Lower leg skin (tissue), 4 donors: Measurements from ENCODE around the gene ZFP62. TPM values are rescaled to one million over a fixed set of nuclear protein-coding genes. Genes with fewer than 3 reads are reported as not detected.

Experiments used
- DNase-seq, 2 donors: peaks; one replicate each; pipeline ENCODE4 v3.0.0-alpha.2; 2019; ENCODE audit warnings: low spot score in 2 of 2
- H3K4me3 ChIP-seq: fragments of 200-600 bp; sonication (generic); 2 replicates; pipeline ENCODE4 v1.5.1; 2017; ENCODE audit warnings: mild to moderate bottlenecking, low read depth; ENCODE audit not compliant: poor library complexity, severe bottlenecking
- POLR2A ChIP-seq, 2 donors: fragments of 450-650 bp; IDR thresholded peaks; one replicate each; pipeline ENCODE4 v1.6.1; 2016 to 2017; ENCODE audit warnings: antibody characterized with exemption in 2 of 2, mild to moderate bottlenecking in 1 of 2, moderate library complexity in 1 of 2
- WGBS, 2 donors: methylation state at CpG; one replicate each; pipeline ENCODE4 v1.1.5; 2018; 5-methylcytosine and 5-hydroxymethylcytosine counted together
- intact Hi-C: fragments of 100-400 bp; cut with DNase I; formaldehyde crosslinking; loops from one replicate; pipeline ENCODE4 v1.15.0; 2023; ENCODE audit warnings: low total_unique reads
- total RNA-seq, 4 donors: library from RNA; depleted of rRNA; stranded (reverse); fragments of >200 nt; gene quantifications; one replicate each; pipeline ENCODE4 v1.1.0, GENCODE V29; 2016
- TF ChIP-seq, protein P1 (sequence below), 3 donors: fragments of 450-650 bp; IDR thresholded peaks; one replicate each; pipeline ENCODE4 v1.5.1; 2016; ENCODE audit warnings: antibody characterized with exemption in 3 of 3, mild to moderate bottlenecking in 3 of 3, moderate library complexity in 2 of 3

ZFP62 gene
- total RNA-seq, 4 donors from 2014 or later = 14.5 to 35.8 (median 31.1) TPM

DNA sequence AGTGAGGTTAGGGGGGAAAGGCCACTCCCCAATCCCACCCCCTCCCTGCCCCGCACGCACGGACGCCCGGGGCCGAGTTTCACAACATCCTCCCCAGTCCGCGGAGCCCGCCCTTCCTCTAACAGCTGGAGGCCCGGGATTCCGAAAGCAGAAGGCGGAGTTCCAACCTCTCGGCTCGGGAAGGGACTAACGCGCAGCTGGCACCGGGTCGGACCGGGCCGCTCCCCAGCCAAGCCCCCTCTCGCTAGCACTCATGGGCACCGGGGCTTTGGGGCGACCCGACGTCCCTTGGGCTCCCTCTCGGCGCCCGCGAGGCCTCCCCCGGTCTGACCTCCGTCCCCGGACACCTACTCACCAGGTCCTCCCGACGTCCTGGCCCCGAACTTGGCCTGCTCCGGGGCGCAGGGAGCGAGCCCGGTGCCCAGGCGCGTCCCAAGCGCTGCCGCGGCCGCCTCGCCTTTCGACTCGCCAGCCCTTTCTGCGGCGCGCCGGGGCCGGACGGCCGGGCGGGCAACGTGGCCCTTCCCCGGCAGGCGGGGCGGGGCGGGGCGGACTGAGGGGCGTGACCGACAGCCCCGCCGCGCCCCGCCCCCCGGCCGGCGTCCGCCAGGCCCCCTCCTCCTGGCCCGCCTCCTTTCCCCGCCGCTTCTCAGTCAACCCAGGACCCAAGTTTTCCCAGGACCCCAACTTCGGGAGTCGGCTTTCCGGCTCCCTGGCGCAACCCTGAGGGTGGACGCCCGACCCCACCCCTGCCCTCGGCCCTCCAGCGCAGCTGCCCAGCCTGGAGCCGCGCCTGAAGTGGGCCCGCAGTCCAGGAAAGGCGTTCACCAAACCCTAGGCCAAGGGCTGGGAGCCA, 58.5 kb downstream of the ZFP62 start, which contains the start of gene MGAT1:
Gene MGAT1, minus strand, starts transcription at position 482 of the 856 bp plus-strand sequence. CDS start 9,835 bp downstream, outside the sequence.
- intact Hi-C loops = no loop called here
- 0 to 1% methylated on average over 24 to 82 of the region's 87 CpGs for WGBS, 2 donors

DNA sequence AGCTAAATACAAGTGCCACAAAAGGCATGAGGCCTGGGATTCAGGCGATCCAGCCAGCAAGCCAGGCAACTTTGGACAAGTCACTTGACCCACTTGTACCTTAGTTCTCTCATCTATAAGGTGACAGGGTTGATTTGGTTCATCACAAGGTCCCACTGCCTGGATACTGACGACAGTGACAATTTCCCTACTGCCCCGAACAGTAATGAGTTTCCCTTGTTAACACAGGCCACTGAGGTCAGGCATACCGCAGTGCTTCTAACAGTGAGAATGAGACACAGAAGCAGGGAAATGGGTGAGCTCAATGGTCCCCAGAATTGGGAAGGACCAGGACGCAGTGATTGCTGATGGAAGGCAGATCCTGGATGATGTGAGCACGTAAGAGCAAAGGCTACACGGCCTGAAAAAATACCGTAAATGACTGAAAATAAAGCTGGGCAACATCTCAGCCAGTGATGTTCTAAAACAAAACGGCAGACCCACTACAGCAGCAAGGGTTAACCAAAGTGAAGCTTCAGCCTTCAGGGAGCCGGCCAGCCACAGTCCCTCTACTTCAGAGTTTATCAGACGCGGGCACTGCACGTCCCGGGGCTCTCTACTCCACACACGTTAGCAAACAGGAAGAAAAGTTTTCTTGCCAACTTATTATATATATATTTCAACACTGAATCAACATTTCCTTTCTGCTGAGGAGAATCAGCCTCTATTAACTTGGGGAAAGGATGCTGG, 59.3 kb downstream of the ZFP62 start:
- H3K4me3 ChIP-seq = peak overlapping the region; percentile 76
- TF ChIP-seq POLR2A (IDR thresholded peaks at IDR 0.05) = no peak
- TF ChIP-seq, protein P1, sequence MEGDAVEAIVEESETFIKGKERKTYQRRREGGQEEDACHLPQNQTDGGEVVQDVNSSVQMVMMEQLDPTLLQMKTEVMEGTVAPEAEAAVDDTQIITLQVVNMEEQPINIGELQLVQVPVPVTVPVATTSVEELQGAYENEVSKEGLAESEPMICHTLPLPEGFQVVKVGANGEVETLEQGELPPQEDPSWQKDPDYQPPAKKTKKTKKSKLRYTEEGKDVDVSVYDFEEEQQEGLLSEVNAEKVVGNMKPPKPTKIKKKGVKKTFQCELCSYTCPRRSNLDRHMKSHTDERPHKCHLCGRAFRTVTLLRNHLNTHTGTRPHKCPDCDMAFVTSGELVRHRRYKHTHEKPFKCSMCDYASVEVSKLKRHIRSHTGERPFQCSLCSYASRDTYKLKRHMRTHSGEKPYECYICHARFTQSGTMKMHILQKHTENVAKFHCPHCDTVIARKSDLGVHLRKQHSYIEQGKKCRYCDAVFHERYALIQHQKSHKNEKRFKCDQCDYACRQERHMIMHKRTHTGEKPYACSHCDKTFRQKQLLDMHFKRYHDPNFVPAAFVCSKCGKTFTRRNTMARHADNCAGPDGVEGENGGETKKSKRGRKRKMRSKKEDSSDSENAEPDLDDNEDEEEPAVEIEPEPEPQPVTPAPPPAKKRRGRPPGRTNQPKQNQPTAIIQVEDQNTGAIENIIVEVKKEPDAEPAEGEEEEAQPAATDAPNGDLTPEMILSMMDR (IDR thresholded peaks at IDR 0.05) = no peak
- peak in 1 of 2 donors; percentile 80 for DNase-seq
- 14 to 15% methylated on average over 15 of the region's 15 CpGs for WGBS, 2 donors
- intact Hi-C loops = no loop called here

More for the DNA sequence above, 58.5 kb downstream of the ZFP62 start, which contains the start of gene MGAT1:
- peak; percentile 89 to 99 for DNase-seq
- peak within 1 kb of the TSS; percentile 76 for H3K4me3 ChIP-seq
- TF ChIP-seq, protein P1 (IDR thresholded peaks at IDR 0.05) = no peak
- no peak for TF ChIP-seq POLR2A (IDR thresholded peaks at IDR 0.05)

DNA sequence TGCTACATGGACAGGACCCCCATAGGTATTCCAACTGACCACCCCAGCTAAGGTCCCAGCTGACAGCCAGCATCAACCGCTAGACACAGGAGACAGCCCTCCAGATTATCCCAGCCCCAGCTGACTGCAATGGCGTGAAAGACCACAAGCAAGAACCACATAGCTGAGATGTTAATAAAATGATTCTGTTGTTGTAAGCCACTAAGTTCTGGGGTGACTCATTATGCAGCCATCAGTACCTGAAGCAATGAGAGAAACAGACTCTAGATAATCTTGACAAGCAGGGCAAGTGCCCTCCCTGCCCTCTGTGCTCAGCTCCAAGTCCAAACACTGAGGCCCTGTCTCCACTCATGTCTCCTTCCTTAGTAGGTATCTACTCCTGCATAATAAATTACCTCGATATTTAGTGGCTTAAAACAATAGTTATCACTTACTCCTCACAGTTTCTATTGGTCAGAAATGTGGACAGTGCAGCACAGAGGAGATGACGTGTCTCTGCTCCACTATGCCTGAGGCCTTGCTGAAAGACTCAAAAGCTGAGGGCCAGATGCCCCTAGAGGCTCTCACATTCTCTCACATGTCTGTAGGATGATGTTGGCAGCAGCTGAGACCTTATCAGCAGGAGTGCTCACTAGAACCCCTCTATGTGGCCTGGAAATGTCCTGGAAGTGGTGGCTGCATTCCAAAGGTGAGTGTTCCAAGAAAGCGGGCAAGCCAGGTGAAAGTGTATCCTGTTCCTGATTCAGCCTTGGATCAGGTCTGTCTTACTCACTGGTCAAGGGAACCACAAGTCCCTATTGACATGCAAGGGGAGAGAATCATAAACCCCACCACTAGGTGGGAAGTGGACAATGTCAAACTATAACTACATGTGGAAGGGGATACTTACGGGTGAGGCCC, 60.9 kb downstream of the ZFP62 start:
- no peak for TF ChIP-seq POLR2A (IDR thresholded peaks at IDR 0.05)
- TF ChIP-seq, protein P1 (IDR thresholded peaks at IDR 0.05) = no peak
- H3K4me3 ChIP-seq = no peak overlapping the region
- DNase-seq = peak in 1 of 2 donors; percentile 13
- WGBS, 2 donors = 65 to 72% methylated on average over 6 of the region's 6 CpGs
- intact Hi-C loops = no loop called here

DNA sequence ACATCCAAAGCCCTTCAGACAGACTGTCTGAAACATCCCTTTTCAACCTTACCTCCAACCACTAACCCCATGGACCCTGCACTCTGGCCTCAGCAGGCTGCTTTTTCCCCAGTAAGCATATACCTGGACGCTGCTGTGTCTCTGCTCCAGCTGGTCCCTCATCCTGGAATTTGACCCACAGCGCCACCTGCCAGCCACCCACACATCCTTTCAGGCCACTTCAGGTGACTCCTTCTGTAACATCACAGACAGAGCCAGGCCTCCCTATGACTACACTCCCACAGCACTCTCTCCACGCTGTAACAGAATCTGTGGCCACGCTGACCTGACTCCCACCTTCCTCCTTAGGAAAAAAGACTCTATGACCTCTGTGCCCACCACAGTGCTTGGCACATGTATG, 61.9 kb downstream of the ZFP62 start:
- 81% methylated on average over 4 of the region's 4 CpGs for WGBS, 2 donors
- no peak overlapping the region for H3K4me3 ChIP-seq
- intact Hi-C loops = no loop called here
- TF ChIP-seq, protein P1 (IDR thresholded peaks at IDR 0.05) = no peak
- TF ChIP-seq POLR2A (IDR thresholded peaks at IDR 0.05) = no peak
- DNase-seq = peak; percentile 14 to 80

- no peak for DNase-seq
- TF ChIP-seq POLR2A (IDR thresholded peaks at IDR 0.05) = no peak
- TF ChIP-seq, protein P1 (IDR thresholded peaks at IDR 0.05) = no peak
- intact Hi-C loops = no loop called here
- H3K4me3 ChIP-seq = no peak overlapping the region
- WGBS, 2 donors = 79 to 83% methylated on average over 11 of the region's 11 CpGs
These were observed 62.9 kb downstream of the ZFP62 start for GRCh38 chr5:180798193-180798592.
